Measurements from ENCODE around the gene TWF2. TPM values are rescaled to one million over a fixed set of nuclear protein-coding genes. Genes with fewer than 3 reads are reported as not detected.

TWF2 gene
- total and polyA plus RNA-seq, 2 of the 13 experiments (the other 11 are each of a cell fraction or from before 2014, with no cell fraction given), result 45.5 to 108 TPM

GRCh38 chr3:52278510-52279069, 39.6 kb upstream of the TWF2 start, which contains the start of gene WDR82 (continued):
- TF ChIP-seq FOXO4 (CRISPR knock-in tag; conservative IDR thresholded peaks at IDR 0.05) (no peak), HMG20B (CRISPR knock-in tag; conservative IDR thresholded peaks at IDR 0.05) (no peak), ZNF788 (CRISPR knock-in tag; IDR thresholded peaks at IDR 0.05; ENCODE audit: borderline replicate concordance) (peak; percentile 51; the same call in 1 of the 2 replicates), DBP (CRISPR knock-in tag; IDR thresholded peaks at IDR 0.05; ENCODE audit: not compliant biosample characterization) (no peak), ZNF557 (CRISPR knock-in tag; IDR thresholded peaks at IDR 0.05) (no peak), PHF5A (CRISPR knock-in tag; IDR thresholded peaks at IDR 0.05; ENCODE audit: low read depth, unreplicated experiment) (no peak), ZNF121 (CRISPR knock-in tag; IDR thresholded peaks at IDR 0.05) (no peak), IKZF5 (CRISPR knock-in tag; IDR thresholded peaks at IDR 0.05) (no peak), ZNF260 (CRISPR knock-in tag; IDR thresholded peaks at IDR 0.05; ENCODE audit: borderline replicate concordance, low read depth) (no peak), FOXA1 (IDR thresholded peaks at IDR 0.05) (no peak), FOXA1 (CRISPR knock-in tag; IDR thresholded peaks at IDR 0.05) (peak; percentile 13; the same call in 1 of the 2 replicates)
- TF ChIP-seq, protein P1, sequence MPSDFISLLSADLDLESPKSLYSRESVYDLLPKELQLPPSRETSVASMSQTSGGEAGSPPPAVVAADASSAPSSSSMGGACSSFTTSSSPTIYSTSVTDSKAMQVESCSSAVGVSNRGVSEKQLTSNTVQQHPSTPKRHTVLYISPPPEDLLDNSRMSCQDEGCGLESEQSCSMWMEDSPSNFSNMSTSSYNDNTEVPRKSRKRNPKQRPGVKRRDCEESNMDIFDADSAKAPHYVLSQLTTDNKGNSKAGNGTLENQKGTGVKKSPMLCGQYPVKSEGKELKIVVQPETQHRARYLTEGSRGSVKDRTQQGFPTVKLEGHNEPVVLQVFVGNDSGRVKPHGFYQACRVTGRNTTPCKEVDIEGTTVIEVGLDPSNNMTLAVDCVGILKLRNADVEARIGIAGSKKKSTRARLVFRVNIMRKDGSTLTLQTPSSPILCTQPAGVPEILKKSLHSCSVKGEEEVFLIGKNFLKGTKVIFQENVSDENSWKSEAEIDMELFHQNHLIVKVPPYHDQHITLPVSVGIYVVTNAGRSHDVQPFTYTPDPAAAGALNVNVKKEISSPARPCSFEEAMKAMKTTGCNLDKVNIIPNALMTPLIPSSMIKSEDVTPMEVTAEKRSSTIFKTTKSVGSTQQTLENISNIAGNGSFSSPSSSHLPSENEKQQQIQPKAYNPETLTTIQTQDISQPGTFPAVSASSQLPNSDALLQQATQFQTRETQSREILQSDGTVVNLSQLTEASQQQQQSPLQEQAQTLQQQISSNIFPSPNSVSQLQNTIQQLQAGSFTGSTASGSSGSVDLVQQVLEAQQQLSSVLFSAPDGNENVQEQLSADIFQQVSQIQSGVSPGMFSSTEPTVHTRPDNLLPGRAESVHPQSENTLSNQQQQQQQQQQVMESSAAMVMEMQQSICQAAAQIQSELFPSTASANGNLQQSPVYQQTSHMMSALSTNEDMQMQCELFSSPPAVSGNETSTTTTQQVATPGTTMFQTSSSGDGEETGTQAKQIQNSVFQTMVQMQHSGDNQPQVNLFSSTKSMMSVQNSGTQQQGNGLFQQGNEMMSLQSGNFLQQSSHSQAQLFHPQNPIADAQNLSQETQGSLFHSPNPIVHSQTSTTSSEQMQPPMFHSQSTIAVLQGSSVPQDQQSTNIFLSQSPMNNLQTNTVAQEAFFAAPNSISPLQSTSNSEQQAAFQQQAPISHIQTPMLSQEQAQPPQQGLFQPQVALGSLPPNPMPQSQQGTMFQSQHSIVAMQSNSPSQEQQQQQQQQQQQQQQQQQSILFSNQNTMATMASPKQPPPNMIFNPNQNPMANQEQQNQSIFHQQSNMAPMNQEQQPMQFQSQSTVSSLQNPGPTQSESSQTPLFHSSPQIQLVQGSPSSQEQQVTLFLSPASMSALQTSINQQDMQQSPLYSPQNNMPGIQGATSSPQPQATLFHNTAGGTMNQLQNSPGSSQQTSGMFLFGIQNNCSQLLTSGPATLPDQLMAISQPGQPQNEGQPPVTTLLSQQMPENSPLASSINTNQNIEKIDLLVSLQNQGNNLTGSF (CRISPR knock-in tag; IDR thresholded peaks at IDR 0.05), result no peak
- TF ChIP-seq, protein P2, sequence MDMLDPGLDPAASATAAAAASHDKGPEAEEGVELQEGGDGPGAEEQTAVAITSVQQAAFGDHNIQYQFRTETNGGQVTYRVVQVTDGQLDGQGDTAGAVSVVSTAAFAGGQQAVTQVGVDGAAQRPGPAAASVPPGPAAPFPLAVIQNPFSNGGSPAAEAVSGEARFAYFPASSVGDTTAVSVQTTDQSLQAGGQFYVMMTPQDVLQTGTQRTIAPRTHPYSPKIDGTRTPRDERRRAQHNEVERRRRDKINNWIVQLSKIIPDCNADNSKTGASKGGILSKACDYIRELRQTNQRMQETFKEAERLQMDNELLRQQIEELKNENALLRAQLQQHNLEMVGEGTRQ (IDR thresholded peaks at IDR 0.05; ENCODE audit: low read depth, low read length), result no peak
- TF ChIP-seq, protein P2 (CRISPR knock-in tag; IDR thresholded peaks at IDR 0.05; ENCODE audit: borderline replicate concordance), result no peak
- TF ChIP-seq, protein P3, sequence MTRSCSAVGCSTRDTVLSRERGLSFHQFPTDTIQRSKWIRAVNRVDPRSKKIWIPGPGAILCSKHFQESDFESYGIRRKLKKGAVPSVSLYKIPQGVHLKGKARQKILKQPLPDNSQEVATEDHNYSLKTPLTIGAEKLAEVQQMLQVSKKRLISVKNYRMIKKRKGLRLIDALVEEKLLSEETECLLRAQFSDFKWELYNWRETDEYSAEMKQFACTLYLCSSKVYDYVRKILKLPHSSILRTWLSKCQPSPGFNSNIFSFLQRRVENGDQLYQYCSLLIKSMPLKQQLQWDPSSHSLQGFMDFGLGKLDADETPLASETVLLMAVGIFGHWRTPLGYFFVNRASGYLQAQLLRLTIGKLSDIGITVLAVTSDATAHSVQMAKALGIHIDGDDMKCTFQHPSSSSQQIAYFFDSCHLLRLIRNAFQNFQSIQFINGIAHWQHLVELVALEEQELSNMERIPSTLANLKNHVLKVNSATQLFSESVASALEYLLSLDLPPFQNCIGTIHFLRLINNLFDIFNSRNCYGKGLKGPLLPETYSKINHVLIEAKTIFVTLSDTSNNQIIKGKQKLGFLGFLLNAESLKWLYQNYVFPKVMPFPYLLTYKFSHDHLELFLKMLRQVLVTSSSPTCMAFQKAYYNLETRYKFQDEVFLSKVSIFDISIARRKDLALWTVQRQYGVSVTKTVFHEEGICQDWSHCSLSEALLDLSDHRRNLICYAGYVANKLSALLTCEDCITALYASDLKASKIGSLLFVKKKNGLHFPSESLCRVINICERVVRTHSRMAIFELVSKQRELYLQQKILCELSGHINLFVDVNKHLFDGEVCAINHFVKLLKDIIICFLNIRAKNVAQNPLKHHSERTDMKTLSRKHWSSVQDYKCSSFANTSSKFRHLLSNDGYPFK (CRISPR knock-in tag; IDR thresholded peaks at IDR 0.05; ENCODE audit: borderline replicate concordance), result peak; percentile 100
